CD4-positive, alpha-beta T cell treated with Interleukin-10 for 1 hour (primary cell): ENCODE results near the gene FERMT3.
A peak's percentile ranks its signal among the peaks of the same experiment; 100 is the strongest.

Experiments used
- DNase-seq: peaks from one replicate; pipeline ENCODE4 v3.0.0-alpha.2; 2020

Gene FERMT3

GRCh38 chr11:64267207-64267945, 60.9 kb downstream of the FERMT3 start:
- no peak for DNase-seq

DNA sequence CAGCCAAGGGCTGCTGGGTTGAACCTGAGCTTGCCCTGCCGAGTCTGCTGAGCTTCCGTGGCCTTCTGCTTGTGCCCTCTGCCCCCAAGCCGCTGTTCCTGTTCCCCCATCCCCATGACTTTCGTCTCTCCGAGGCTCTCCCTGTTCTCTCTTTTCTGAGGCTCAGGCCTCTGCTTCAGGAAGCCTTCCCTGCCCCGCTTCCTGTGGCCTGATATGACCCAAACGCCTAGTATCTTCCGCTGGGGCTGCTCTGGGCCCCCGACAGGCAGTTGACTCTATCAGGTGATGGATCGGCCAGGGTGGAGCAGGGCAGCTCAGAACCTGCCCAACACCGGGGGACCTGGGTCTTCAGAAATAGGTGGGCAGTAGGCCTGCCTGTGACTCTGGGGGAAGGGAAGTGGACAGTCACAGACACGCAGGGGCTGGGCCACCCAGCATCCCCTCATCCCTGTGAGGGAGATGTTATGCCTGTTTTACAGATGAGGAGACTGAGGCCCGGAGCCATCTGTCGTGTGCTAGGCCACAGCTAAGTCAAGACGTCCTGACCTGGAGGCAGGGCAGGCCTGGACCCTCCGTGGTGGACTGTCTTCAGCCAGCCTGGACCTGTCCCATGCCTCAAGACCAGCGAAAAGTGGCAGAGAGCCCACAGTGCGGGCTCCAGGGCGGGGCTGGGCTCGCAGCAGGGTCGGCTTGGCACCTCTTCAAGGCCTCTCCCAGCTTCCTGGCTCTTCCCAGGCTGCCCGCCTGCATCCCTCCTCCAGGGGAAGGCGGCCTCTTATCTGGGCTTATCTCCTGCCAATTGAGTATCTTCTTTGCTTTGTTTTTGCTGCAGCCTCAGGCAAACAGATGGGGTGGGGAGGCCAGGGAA, 61.7 kb downstream of the FERMT3 start:
- DNase-seq = no peak

- DNase-seq = peak; percentile 48
These were observed 62.5 kb downstream of the FERMT3 start for GRCh38 chr11:64268893-64269539.

- DNase-seq = peak; percentile 98
These were observed 63.2 kb downstream of the FERMT3 start for GRCh38 chr11:64269540-64270220.
